ENCODE data around the gene TMEM161A. TPM values are rescaled to one million over a fixed set of nuclear protein-coding genes. Genes with fewer than 3 reads are reported as not detected.

Gene TMEM161A
- total and polyA plus RNA-seq, 2 of the 13 experiments (the other 11 are each of a cell fraction or from before 2014, with no cell fraction given), result 25.9 to 31.4 TPM

- TF ChIP-seq TMF1 (CRISPR knock-in tag; IDR thresholded peaks at IDR 0.05; ENCODE audit: low read depth) (no peak), ZBTB49 (CRISPR knock-in tag; IDR thresholded peaks at IDR 0.05; ENCODE audit: borderline replicate concordance) (no peak), ZNF251 (CRISPR knock-in tag; IDR thresholded peaks at IDR 0.05) (no peak), TAF15 (IDR thresholded peaks at IDR 0.05; ENCODE audit: low read depth, low read length, poor library complexity, severe bottlenecking) (peak; percentile 83), POLR2AphosphoS5 (IDR thresholded peaks at IDR 0.05; ENCODE audit: low read depth, low read length) (peak; percentile 56), KLF9 (CRISPR knock-in tag; IDR thresholded peaks at IDR 0.05; ENCODE audit: low read depth) (no peak), MIXL1 (CRISPR knock-in tag; IDR thresholded peaks at IDR 0.05) (no peak), NR2F6 (IDR thresholded peaks at IDR 0.05) (peak; percentile 56), NR2F6 (CRISPR knock-in tag; IDR thresholded peaks at IDR 0.05) (peak; percentile 24; the same call in 1 of the 2 replicates), ZNF34 (CRISPR knock-in tag; IDR thresholded peaks at IDR 0.05; ENCODE audit: borderline replicate concordance) (no peak), CCDC6 (CRISPR knock-in tag; IDR thresholded peaks at IDR 0.05) (no peak), ZNF264 (CRISPR knock-in tag; IDR thresholded peaks at IDR 0.05) (no peak), ZBTB1 (CRISPR knock-in tag; IDR thresholded peaks at IDR 0.05; ENCODE audit: borderline replicate concordance) (no peak), ZBTB33 (CRISPR knock-in tag; IDR thresholded peaks at IDR 0.05) (no peak), ZNF430 (CRISPR knock-in tag; IDR thresholded peaks at IDR 0.05) (no peak), ZNF615 (CRISPR knock-in tag; IDR thresholded peaks at IDR 0.05; ENCODE audit: borderline replicate concordance) (no peak), ZNF234 (CRISPR knock-in tag; conservative IDR thresholded peaks at IDR 0.05) (no peak), ZNF318 (CRISPR knock-in tag; IDR thresholded peaks at IDR 0.05) (no peak)
These were observed 32.0 kb upstream of the TMEM161A start, which contains the start of gene MEF2B (continued) for GRCh38 chr19:19170053-19170872.
